Astrocyte (in vitro differentiated cells and primary cell): ENCODE results near the gene CCS. TPM values are rescaled to one million over a fixed set of nuclear protein-coding genes. Genes with fewer than 3 reads are reported as not detected.

Experiments
- DNase-seq: peaks from one replicate; pipeline ENCODE4 v3.0.0-alpha.2; 2010; ENCODE audit warnings: low read depth
- FAIRE-seq: peaks from 2 replicates; lab custom pipeline; 2011; peaks lifted over from hg19 to GRCh38; lab: Jason Lieb, UNC
- H2AFZ ChIP-seq: 2 replicates; pipeline ENCODE4 v1.6.0; 2012; ENCODE audit warnings: low read depth, low read length, inconsistent platforms
- H3K27ac ChIP-seq: 2 replicates; pipeline ENCODE4 v1.5.1; 2011; ENCODE audit warnings: low read depth, low read length, inconsistent platforms
- H3K27me3 ChIP-seq: 2 replicates; pipeline ENCODE4 v1.6.0; 2011; ENCODE audit warnings: low read length, inconsistent platforms; ENCODE audit not compliant: insufficient read depth
- H3K36me3 ChIP-seq: 2 replicates; pipeline ENCODE4 v1.5.1; 2011; ENCODE audit warnings: low read length, inconsistent platforms; ENCODE audit not compliant: insufficient read depth
- H3K4me1 ChIP-seq: 2 replicates; pipeline ENCODE4 v1.5.1; 2011; ENCODE audit warnings: low read length, inconsistent platforms; ENCODE audit not compliant: insufficient read depth
- H3K4me2 ChIP-seq: 2 replicates; pipeline ENCODE4 v1.6.0; 2012; ENCODE audit warnings: low read length, inconsistent platforms
- H3K4me3 ChIP-seq: 2 replicates; pipeline ENCODE4 v1.5.1; 2011; ENCODE audit warnings: low read depth, mild to moderate bottlenecking, low read length, inconsistent platforms; ENCODE audit not compliant: insufficient read depth
- H3K79me2 ChIP-seq: 2 replicates; pipeline ENCODE4 v1.6.0; 2012; ENCODE audit warnings: mild to moderate bottlenecking, low read length, inconsistent platforms; ENCODE audit not compliant: insufficient read depth
- H3K9ac ChIP-seq: 2 replicates; pipeline ENCODE4 v1.6.0; 2012; ENCODE audit warnings: mild to moderate bottlenecking, low read length, inconsistent platforms
- H3K9me3 ChIP-seq: 2 replicates; pipeline ENCODE4 v1.5.1; 2012; ENCODE audit warnings: low read depth, mild to moderate bottlenecking, low read length, inconsistent platforms; ENCODE audit not compliant: insufficient read depth
- H4K20me1 ChIP-seq: 2 replicates; pipeline ENCODE4 v1.6.0; 2012; ENCODE audit warnings: low read length, inconsistent platforms; ENCODE audit not compliant: insufficient read depth
- H3K27ac Mint-ChIP-seq: one replicate; pipeline ENCODE4 v1.8.0; 2021; ENCODE audit warnings: mild to moderate bottlenecking, mixed read lengths; ENCODE audit not compliant: unreplicated experiment
- H3K27me3 Mint-ChIP-seq: one replicate; pipeline ENCODE4 v1.8.0; 2021; ENCODE audit warnings: low read depth, mixed read lengths; ENCODE audit not compliant: unreplicated experiment
- H3K36me3 Mint-ChIP-seq: one replicate; pipeline ENCODE4 v1.8.0; 2021; ENCODE audit warnings: low read depth, mixed read lengths; ENCODE audit not compliant: unreplicated experiment
- H3K4me1 Mint-ChIP-seq: one replicate; pipeline ENCODE4 v1.8.0; 2021; ENCODE audit warnings: low read depth, mixed read lengths; ENCODE audit not compliant: unreplicated experiment
- H3K4me3 Mint-ChIP-seq: one replicate; pipeline ENCODE4 v1.8.0; 2021; ENCODE audit warnings: mild to moderate bottlenecking, moderate library complexity, mixed read lengths; ENCODE audit not compliant: unreplicated experiment
- H3K9me3 Mint-ChIP-seq: one replicate; pipeline ENCODE4 v1.8.0; 2021; ENCODE audit warnings: mild to moderate bottlenecking, mixed read lengths; ENCODE audit not compliant: unreplicated experiment
- EZH2 ChIP-seq: IDR thresholded peaks from 2 replicates; pipeline ENCODE4 v1.6.1; 2012; ENCODE audit warnings: mild to moderate bottlenecking, low read length, inconsistent platforms; ENCODE audit not compliant: insufficient read depth
- total RNA-seq: library from RNA; stranded (reverse); gene quantifications from 2 replicates; pipeline ENCODE4 v1.2.1, GENCODE V29; 2021
- TF ChIP-seq, protein P1 (sequence below): IDR thresholded peaks from 2 replicates; pipeline ENCODE4 v1.5.1; 2011; ENCODE audit warnings: low read depth, mild to moderate bottlenecking, inconsistent platforms, low read length, moderate library complexity; ENCODE audit not compliant: insufficient read depth

Gene CCS
- total RNA-seq, 1 donor from 2014 or later, result 23.2 TPM

DNA sequence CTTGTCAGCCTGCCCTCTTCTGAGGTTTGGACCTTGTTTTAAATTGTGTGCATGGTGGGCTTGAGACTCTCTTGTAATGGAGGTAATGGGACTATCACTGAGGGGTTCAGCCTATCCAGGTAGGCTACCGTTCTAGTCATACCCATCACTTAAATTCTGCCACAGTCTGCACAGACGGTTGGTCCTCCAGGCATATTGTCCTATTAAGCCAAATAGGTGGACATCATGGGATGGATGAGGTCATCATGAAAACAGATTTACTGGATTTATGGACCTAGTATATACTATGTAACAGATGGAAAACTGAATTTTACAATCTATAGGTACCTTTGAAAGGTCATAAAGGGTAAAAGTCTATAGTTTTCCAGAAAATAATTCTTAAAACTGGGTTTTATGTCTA lies 36.4 kb downstream of the CCS start:
- no peak overlapping the region for H3K4me3 Mint-ChIP-seq
- H3K27ac Mint-ChIP-seq, result no peak overlapping the region
- no peaks in the 10 kb centered on the region for H3K9me3 Mint-ChIP-seq
- Histone ChIP-seq H3K36me3 (peaks cover 50% of the 10 kb centered on the region), H3K4me1 (no peaks in the 10 kb centered on the region), H3K4me3 (no peak overlapping the region), H2AFZ (no peak overlapping the region), H3K27ac (no peak overlapping the region), H3K27me3 (no peaks in the 10 kb centered on the region), H3K9me3 (no peaks in the 10 kb centered on the region), H4K20me1 (peaks cover 92% of the 10 kb centered on the region), H3K79me2 (peaks cover 100% of the 10 kb centered on the region), H3K4me2 (no peak overlapping the region), H3K9ac (no peak overlapping the region)
- TF ChIP-seq, protein P1, sequence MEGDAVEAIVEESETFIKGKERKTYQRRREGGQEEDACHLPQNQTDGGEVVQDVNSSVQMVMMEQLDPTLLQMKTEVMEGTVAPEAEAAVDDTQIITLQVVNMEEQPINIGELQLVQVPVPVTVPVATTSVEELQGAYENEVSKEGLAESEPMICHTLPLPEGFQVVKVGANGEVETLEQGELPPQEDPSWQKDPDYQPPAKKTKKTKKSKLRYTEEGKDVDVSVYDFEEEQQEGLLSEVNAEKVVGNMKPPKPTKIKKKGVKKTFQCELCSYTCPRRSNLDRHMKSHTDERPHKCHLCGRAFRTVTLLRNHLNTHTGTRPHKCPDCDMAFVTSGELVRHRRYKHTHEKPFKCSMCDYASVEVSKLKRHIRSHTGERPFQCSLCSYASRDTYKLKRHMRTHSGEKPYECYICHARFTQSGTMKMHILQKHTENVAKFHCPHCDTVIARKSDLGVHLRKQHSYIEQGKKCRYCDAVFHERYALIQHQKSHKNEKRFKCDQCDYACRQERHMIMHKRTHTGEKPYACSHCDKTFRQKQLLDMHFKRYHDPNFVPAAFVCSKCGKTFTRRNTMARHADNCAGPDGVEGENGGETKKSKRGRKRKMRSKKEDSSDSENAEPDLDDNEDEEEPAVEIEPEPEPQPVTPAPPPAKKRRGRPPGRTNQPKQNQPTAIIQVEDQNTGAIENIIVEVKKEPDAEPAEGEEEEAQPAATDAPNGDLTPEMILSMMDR, result no peak
- TF ChIP-seq EZH2, result no peak
- H3K36me3 Mint-ChIP-seq, result peaks cover 38% of the 10 kb centered on the region
- no peak for FAIRE-seq
- H3K4me1 Mint-ChIP-seq, result no peaks in the 10 kb centered on the region
- no peaks in the 10 kb centered on the region for H3K27me3 Mint-ChIP-seq
- DNase-seq, result no peak

GRCh38 chr11:66631883-66632282 lies 38.9 kb downstream of the CCS start:
- FAIRE-seq (no peak), DNase-seq (no peak)
- Mint-ChIP-seq H3K36me3 (peaks cover 33% of the 10 kb centered on the region), H3K27ac (no peak overlapping the region), H3K9me3 (no peaks in the 10 kb centered on the region), H3K4me1 (no peaks in the 10 kb centered on the region), H3K4me3 (no peak overlapping the region), H3K27me3 (no peaks in the 10 kb centered on the region)
- Histone ChIP-seq H3K4me1 (no peaks in the 10 kb centered on the region), H4K20me1 (peaks cover 87% of the 10 kb centered on the region), H3K79me2 (peaks cover 99% of the 10 kb centered on the region), H3K36me3 (peaks cover 35% of the 10 kb centered on the region), H3K9me3 (no peaks in the 10 kb centered on the region), H3K4me2 (no peak overlapping the region), H2AFZ (no peak overlapping the region), H3K4me3 (no peak overlapping the region), H3K27ac (no peak overlapping the region), H3K27me3 (no peaks in the 10 kb centered on the region), H3K9ac (no peak overlapping the region)
- no peak for TF ChIP-seq EZH2
- TF ChIP-seq, protein P1, result no peak

- peaks cover 80% of the 10 kb centered on the region for H4K20me1 ChIP-seq
- H3K4me2 ChIP-seq, result no peak overlapping the region
- no peak for FAIRE-seq
- peaks cover 25% of the 10 kb centered on the region for H3K36me3 ChIP-seq
- H3K79me2 ChIP-seq, result peaks cover 99% of the 10 kb centered on the region
- peaks cover 2% of the 10 kb centered on the region for H3K4me1 Mint-ChIP-seq
- H3K27me3 Mint-ChIP-seq, result no peaks in the 10 kb centered on the region
- no peak overlapping the region for H3K9ac ChIP-seq
- no peaks in the 10 kb centered on the region for H3K27me3 ChIP-seq
- H3K27ac ChIP-seq, result no peak overlapping the region
- peaks cover 26% of the 10 kb centered on the region for H3K36me3 Mint-ChIP-seq
- no peak overlapping the region for H3K27ac Mint-ChIP-seq
- H3K9me3 ChIP-seq, result no peaks in the 10 kb centered on the region
- peaks cover 7% of the 10 kb centered on the region for H3K4me1 ChIP-seq
- no peaks in the 10 kb centered on the region for H3K9me3 Mint-ChIP-seq
- no peak for TF ChIP-seq EZH2
- TF ChIP-seq, protein P1, result no peak
- H3K4me3 ChIP-seq, result no peak overlapping the region
- H3K4me3 Mint-ChIP-seq, result no peak overlapping the region
- no peak overlapping the region for H2AFZ ChIP-seq
- no peak for DNase-seq
Measured at GRCh38 chr11:66632952-66633351, 40.0 kb downstream of the CCS start.
